GM21786 (cell line): ENCODE data around the gene NNMT.
"Not testable (repeated sequence)": the region's sequence is repeated elsewhere in the genome, so short reads cannot be mapped to it uniquely, and the experiment has no call there.

Experiments used
- ATAC-seq: cut with Tn5 transposase; IDR thresholded peaks from one replicate; pipeline ENCODE4 v1.9.1; 2021; ENCODE audit not compliant: unreplicated experiment

NNMT gene

GRCh38 chr11:114304969-114305368 is 8.8 kb downstream of the NNMT start:
- ATAC-seq, result no peak

GRCh38 chr11:114307524-114308203 is 11.5 kb downstream of the NNMT start:
- ATAC-seq, result no peak

GRCh38 chr11:114308689-114309089 is 12.5 kb downstream of the NNMT start:
- ATAC-seq, result no peak

DNA sequence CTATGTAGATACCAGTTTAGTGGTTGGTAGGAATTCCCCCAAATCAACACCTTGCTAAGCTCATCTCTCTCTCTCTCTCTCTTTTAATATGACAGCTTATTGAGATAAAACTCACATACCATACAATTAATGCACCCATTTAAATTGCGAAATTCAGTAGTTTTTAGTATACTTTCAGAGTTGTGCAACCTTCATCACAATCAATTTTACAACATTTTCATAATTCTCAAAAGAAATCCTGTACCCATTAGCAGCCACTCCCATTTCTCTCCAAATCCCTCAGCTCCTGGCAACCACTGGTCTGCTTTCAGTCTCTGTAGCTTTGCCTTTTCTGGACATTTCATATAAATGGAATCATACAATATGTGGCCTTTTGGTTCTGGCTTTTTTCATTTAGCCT is 13.3 kb downstream of the NNMT start:
- ATAC-seq, result no peak

GRCh38 chr11:114310095-114310494 is 13.9 kb downstream of the NNMT start:
- ATAC-seq, result no peak

DNA sequence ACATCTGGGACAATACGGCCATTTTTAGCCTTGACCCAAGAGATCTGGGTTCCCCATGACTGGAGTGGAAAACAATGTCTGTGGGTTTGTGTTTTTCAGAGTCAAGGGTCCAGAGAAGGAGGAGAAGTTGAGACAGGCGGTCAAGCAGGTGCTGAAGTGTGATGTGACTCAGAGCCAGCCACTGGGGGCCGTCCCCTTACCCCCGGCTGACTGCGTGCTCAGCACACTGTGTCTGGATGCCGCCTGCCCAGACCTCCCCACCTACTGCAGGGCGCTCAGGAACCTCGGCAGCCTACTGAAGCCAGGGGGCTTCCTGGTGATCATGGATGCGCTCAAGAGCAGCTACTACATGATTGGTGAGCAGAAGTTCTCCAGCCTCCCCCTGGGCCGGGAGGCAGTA is 15.7 kb downstream of the NNMT start:
- ATAC-seq, result no peak

- no peak for ATAC-seq
Observed at GRCh38 chr11:114314096-114314495, 17.9 kb downstream of the NNMT start.

- ATAC-seq, result no peak
Observed at GRCh38 chr11:114315749-114316368, 19.7 kb downstream of the NNMT start.

GRCh38 chr11:114316980-114317786 is 21.0 kb downstream of the NNMT start:
- ATAC-seq, result no peak

DNA sequence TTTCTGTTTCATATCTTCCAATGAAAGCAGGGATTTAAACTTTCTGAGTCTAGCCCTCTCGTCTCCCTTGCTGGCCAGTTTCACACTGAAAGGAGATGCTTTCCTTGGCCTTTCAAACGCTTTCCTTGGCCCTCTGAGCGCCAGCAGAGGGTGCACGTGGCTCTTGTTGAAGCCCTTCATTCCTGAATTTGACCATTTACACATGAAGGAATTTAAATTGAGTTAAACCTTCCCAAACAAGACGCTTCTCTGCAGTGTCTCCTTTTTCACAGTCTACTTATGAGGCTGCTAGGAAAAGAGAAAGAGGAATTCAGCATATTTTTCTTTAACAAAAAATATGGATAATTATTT is 21.6 kb downstream of the NNMT start:
- no peak for ATAC-seq

DNA sequence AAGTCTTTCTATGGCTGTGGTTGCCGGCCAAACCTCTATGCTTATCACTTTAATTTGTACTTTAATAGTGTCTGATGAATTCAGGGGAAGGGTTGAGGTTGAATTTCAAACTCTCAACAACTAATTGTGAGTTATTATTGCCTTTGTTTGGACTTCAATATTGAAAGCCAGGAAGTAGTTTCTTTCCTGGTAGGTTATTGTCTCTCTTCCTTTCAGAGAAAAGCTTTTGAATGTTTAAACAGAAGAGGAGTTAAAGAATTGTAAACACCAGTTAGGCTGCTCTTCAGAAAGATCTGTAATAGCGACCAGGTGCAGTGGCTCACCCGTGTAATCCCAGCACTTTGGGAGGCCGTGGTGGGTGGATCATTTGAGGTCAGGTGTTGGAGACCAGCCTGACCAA is 22.2 kb downstream of the NNMT start:
- ATAC-seq, result no peak

- no peak for ATAC-seq
Observed at GRCh38 chr11:114319716-114320328, 23.6 kb downstream of the NNMT start.

GRCh38 chr11:114321621-114322257 is 25.5 kb downstream of the NNMT start:
- no peak for ATAC-seq

DNA sequence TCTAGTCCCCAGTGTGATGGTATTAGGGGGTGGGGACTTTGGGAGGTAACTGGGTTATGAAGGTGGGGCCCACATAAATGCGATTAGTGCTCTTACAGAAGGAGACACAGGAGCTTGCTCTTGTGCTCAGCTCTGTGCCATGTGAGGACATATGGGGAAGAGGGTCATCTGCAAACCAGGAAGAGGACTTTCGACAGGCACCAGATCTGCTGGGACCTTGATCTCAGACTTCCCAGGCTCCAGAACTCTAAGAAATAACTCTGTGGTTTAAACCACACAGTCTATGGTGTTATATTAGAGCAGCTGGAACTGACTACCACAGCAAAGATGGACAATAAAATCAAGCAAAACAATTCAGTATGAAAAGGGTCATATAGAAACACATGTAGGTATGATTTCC is 26.7 kb downstream of the NNMT start:
- no peak for ATAC-seq

GRCh38 chr11:114326151-114326550 is 30.0 kb downstream of the NNMT start:
- no peak for ATAC-seq

DNA sequence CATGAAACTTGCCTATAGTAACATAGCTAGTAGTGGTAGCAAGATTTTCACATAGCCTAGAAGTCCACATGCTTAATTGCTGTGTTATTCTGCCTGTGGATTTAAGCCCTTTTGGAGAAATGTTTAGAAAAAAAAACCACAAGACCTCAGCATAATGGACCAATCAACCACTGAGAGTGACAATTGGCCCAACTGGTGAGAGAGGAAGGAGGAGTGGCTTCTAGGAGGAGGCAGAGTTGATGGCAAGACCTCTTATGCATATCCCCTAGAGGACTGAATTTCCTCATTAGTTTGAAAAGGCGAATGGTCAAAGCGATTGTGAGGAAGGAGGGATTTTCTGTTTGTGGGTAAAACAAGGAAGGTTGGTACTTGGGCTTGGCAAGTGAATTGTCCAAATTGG is 30.6 kb downstream of the NNMT start:
- ATAC-seq, result no peak

DNA sequence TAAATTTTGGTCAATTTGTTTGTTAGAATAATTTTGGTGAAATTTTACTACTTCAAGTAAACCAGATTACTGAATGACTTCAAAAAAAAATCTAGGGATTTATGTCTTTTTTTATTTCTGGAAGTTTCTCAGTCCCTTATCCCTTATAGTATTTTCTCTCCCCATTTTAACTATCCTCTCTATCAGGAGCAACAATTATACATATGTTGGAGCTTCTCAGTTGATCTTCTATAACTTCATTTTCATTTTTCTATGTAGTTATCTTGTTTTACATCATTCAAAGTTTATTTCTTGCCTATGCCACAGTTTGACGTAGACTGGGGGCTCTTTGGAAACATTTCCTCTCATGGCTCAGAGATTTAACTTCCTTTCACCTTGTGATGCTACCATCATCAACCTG is 34.2 kb downstream of the NNMT start:
- ATAC-seq, result no peak

DNA sequence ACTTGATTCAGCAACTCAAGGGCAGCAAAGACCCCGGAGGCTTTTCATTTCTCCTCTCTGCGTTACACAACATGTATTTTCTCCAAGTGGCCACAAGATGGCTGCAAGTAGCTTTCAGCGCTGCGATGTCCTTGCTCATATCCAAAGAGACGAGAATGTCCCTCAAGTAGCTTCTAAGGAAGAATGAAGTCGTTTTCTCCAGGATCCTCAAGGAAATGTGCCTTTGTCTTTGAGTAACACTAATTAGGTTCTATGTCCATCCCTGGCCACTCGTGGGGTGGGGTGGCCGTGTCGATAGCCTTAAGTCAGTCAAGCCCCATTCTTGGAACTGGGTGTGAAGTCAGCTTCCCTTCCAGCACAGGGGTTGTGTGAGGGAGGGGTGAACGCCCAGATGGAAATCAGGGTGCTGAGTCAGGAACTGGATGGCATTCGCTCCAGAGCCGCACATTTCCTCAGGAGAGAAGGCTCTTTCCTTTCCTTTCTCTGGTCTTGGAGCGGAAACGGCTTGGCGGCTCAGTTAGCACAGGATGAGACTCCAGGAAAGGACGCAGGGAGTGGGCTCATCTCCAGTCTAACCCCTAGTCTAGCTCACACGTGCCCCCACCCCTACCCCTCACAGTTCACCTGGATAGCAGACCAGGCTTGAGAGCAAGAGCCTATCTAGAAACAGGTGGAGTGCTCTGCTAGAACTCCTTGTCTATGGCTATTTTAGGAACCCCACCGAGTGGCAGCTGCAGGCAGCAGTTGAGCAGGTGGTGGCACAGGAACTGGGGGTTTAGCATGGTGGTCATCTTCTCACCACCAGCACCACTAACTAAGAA is 44.3 kb downstream of the NNMT start:
- ATAC-seq, result peak; percentile 53

GRCh38 chr11:114341667-114342066 is 45.5 kb downstream of the NNMT start:
- ATAC-seq, result not testable (repeated sequence)

DNA sequence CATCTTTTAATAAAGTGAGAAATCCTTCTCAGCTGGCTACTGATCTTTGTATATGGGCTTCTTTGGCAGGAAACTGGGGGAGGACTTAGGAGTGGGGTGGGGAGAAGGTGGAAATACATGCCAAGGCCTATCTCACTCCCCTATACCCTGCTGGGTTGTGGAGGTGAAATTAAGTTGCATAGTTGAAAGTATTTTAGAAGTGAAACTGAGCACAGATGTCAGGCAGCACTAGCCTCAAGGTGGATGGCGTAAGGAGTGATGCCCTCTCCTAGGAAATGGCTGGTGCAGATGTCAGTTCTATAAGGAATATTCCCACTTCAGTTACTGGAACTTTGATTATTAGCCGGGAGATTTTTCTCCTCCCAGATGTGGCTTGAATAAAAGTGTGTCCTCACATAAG is 46.3 kb downstream of the NNMT start:
- ATAC-seq, result no peak
